ENCODE data around the gene NEGR1. TPM values are rescaled to one million over a fixed set of nuclear protein-coding genes. Genes with fewer than 3 reads are reported as not detected.

The NEGR1 gene
- total RNA-seq, 4 donors from 2014 or later = 33.3 to 73.0 (median 54.1) TPM

GRCh38 chr1:72140222-72140621 is 142.1 kb downstream of the NEGR1 start:
- WGBS, 2 donors (ENCODE audit: low coverage in 1 of 2) = 79 to 96% methylated on average over 2 of the region's 2 CpGs

GRCh38 chr1:72137656-72138055 is 144.7 kb downstream of the NEGR1 start:
- Histone ChIP-seq H3K4me3 (no peak overlapping the region), H3K27ac (no peak overlapping the region), H3K36me3 (no peaks in the 10 kb centered on the region), H3K9me3 (peaks cover 0 to 12% (median 0%) of the 10 kb centered on the region in 3 donors), H3K27me3 (no peaks in the 10 kb centered on the region), H3K4me1 (no peaks in the 10 kb centered on the region)
- ATAC-seq = no peak
- TF ChIP-seq EP300 (IDR thresholded peaks at IDR 0.05) (no peak), POLR2AphosphoS5 (IDR thresholded peaks at IDR 0.05) (no peak), CTCF (IDR thresholded peaks at IDR 0.05) (no peak), POLR2A (IDR thresholded peaks at IDR 0.05) (no peak)
- 85 to 93% methylated on average over 1 of the region's 1 CpG for WGBS, 2 donors (ENCODE audit: low coverage in 1 of 2)

More at GRCh38 chr1:72140222-72140621, 142.1 kb downstream of the NEGR1 start:
- no peaks in the 10 kb centered on the region for H3K4me1 ChIP-seq
- H3K27me3 ChIP-seq = no peaks in the 10 kb centered on the region
- H3K36me3 ChIP-seq = no peaks in the 10 kb centered on the region
- no peak overlapping the region for H3K4me3 ChIP-seq
- H3K9me3 ChIP-seq = peaks cover 0 to 12% (median 0%) of the 10 kb centered on the region in 3 donors
- H3K27ac ChIP-seq = no peak overlapping the region
- TF ChIP-seq CTCF (IDR thresholded peaks at IDR 0.05) (no peak), POLR2AphosphoS5 (IDR thresholded peaks at IDR 0.05) (no peak), EP300 (IDR thresholded peaks at IDR 0.05) (no peak), POLR2A (IDR thresholded peaks at IDR 0.05) (no peak)
- ATAC-seq = no peak

GRCh38 chr1:72129869-72130268 is 152.5 kb downstream of the NEGR1 start:
- TF ChIP-seq POLR2A (IDR thresholded peaks at IDR 0.05) (no peak), CTCF (IDR thresholded peaks at IDR 0.05) (no peak), POLR2AphosphoS5 (IDR thresholded peaks at IDR 0.05) (no peak), EP300 (IDR thresholded peaks at IDR 0.05) (no peak)
- 100% methylated on average over 2 of the region's 2 CpGs for WGBS, 2 donors (ENCODE audit: low coverage in 1 of 2)
- ATAC-seq = no peak

GRCh38 chr1:72122099-72122880 is 160.0 kb downstream of the NEGR1 start:
- Histone ChIP-seq H3K4me1 (no peaks in the 10 kb centered on the region), H3K36me3 (no peaks in the 10 kb centered on the region), H3K4me3 (no peak overlapping the region), H3K27ac (peak overlapping the region in 3 of 4 donors; percentile 11 to 52 (median 24)), H3K27me3 (no peaks in the 10 kb centered on the region), H3K9me3 (no peaks in the 10 kb centered on the region)
- no peak for TF ChIP-seq EP300 (IDR thresholded peaks at IDR 0.05)
- peak; percentile 42 for TF ChIP-seq POLR2AphosphoS5 (IDR thresholded peaks at IDR 0.05)
- WGBS, 2 donors (ENCODE audit: low coverage in 1 of 2) = 36 to 52% methylated on average over 4 of the region's 4 CpGs
- peak; percentile 85 for ATAC-seq

More at GRCh38 chr1:72129869-72130268, 152.5 kb downstream of the NEGR1 start:
- no peak overlapping the region for H3K4me3 ChIP-seq
- no peaks in the 10 kb centered on the region for H3K27me3 ChIP-seq
- no peak overlapping the region for H3K27ac ChIP-seq
- no peaks in the 10 kb centered on the region for H3K4me1 ChIP-seq
- no peaks in the 10 kb centered on the region for H3K9me3 ChIP-seq
- H3K36me3 ChIP-seq = no peaks in the 10 kb centered on the region

GRCh38 chr1:72119491-72119890 is 162.8 kb downstream of the NEGR1 start:
- 64 to 82% methylated on average over 1 of the region's 1 CpG for WGBS, 2 donors (ENCODE audit: low coverage in 1 of 2)
- TF ChIP-seq CTCF (IDR thresholded peaks at IDR 0.05) (no peak), EP300 (IDR thresholded peaks at IDR 0.05) (no peak), POLR2A (IDR thresholded peaks at IDR 0.05) (no peak), POLR2AphosphoS5 (IDR thresholded peaks at IDR 0.05) (no peak)
- H3K4me1 ChIP-seq = peaks cover 0 to 11% (median 0%) of the 10 kb centered on the region in 3 donors

More at GRCh38 chr1:72119491-72119890, 162.8 kb downstream of the NEGR1 start:
- Histone ChIP-seq H3K4me3 (no peak overlapping the region), H3K27ac (no peak overlapping the region), H3K36me3 (no peaks in the 10 kb centered on the region), H3K27me3 (no peaks in the 10 kb centered on the region), H3K9me3 (no peaks in the 10 kb centered on the region)
- no peak for ATAC-seq

Data from gastroesophageal sphincter (tissue), 4 donors.